HepG2 (cell line): ENCODE measurements around the gene PRPSAP1. TPM values are rescaled to one million over a fixed set of nuclear protein-coding genes. Genes with fewer than 3 reads are reported as not detected.
A peak's percentile ranks its signal among the peaks of the same experiment; 100 is the strongest.

ENCODE experiments used
- CENPBD1 ChIP-seq: sonication (generic); formaldehyde crosslinking; IDR thresholded peaks from 2 replicates; pipeline ENCODE4 v1.8.0; 2022; ENCODE audit warnings: missing genetic modification reagents, low read depth, mild to moderate bottlenecking, borderline replicate concordance
- ETS1 ChIP-seq: sonication (generic); formaldehyde crosslinking; IDR thresholded peaks from 2 replicates; pipeline ENCODE4 v1.4.0; 2020; ENCODE audit warnings: missing genetic modification reagents
- ETV5 ChIP-seq: IDR thresholded peaks from 2 replicates; pipeline ENCODE4 v1.6.1; 2018; ENCODE audit warnings: missing biosample characterization, missing genetic modification reagents, inconsistent platforms, borderline replicate concordance
- FOSL1 ChIP-seq: sonication (generic); formaldehyde crosslinking; IDR thresholded peaks from 2 replicates; pipeline ENCODE4 v1.9.0; 2021; ENCODE audit warnings: missing genetic modification reagents, borderline replicate concordance
- FOXA1 ChIP-seq, 2 experiments: fragments of 450-650 bp in 1 of 2; sonication (generic) in 1 of 2; formaldehyde crosslinking in 1 of 2; IDR thresholded peaks; 2 replicates each; pipeline versions ENCODE4 v1.4.0 to v1.6.1; 2016 to 2020; ENCODE audit warnings: missing genetic modification reagents in 1 of 2
- GATAD2A ChIP-seq: IDR thresholded peaks from 2 replicates; pipeline ENCODE4 v1.6.1; 2016
- KLF16 ChIP-seq, 2 experiments: sonication (generic) in 1 of 2; formaldehyde crosslinking in 1 of 2; IDR thresholded peaks; 2 replicates each; pipeline versions ENCODE4 v1.6.1 to v1.8.0; 2016 to 2023; ENCODE audit warnings: missing genetic modification reagents in 2 of 2, missing compliant biosample characterization in 1 of 2
- MED1 ChIP-seq: sonication (generic); formaldehyde crosslinking; IDR thresholded peaks from 2 replicates; pipeline ENCODE4 v1.4.0; 2020; ENCODE audit warnings: missing genetic modification reagents
- MYC ChIP-seq: sonication (generic); formaldehyde crosslinking; IDR thresholded peaks from 2 replicates; pipeline ENCODE4 v1.9.0; 2021; ENCODE audit warnings: missing genetic modification reagents, borderline replicate concordance
- NCOA1 ChIP-seq: sonication (generic); formaldehyde crosslinking; IDR thresholded peaks from 2 replicates; pipeline ENCODE4 v1.9.0; 2021; ENCODE audit warnings: missing genetic modification reagents
- NCOA2 ChIP-seq: sonication (generic); formaldehyde crosslinking; IDR thresholded peaks from 2 replicates; pipeline ENCODE4 v1.8.0; 2022; ENCODE audit warnings: inconsistent platforms
- NFATC3 ChIP-seq: sonication (generic); formaldehyde crosslinking; IDR thresholded peaks from 2 replicates; pipeline ENCODE4 v1.5.1; 2020; ENCODE audit warnings: mild to moderate bottlenecking, missing genetic modification reagents
- PRMT3 ChIP-seq: sonication (generic); formaldehyde crosslinking; IDR thresholded peaks from 2 replicates; pipeline ENCODE4 v1.8.1; 2022; ENCODE audit warnings: low read depth, mild to moderate bottlenecking, moderate library complexity, missing genetic modification reagents, borderline replicate concordance
- SP4 ChIP-seq: sonication (generic); formaldehyde crosslinking; IDR thresholded peaks from 2 replicates; pipeline ENCODE4 v1.8.1; 2023; ENCODE audit warnings: mild to moderate bottlenecking, missing genetic modification reagents
- TOPORS ChIP-seq: sonication (generic); formaldehyde crosslinking; IDR thresholded peaks from 2 replicates; pipeline ENCODE4 v1.8.0; 2023; ENCODE audit warnings: mild to moderate bottlenecking, missing genetic modification reagents
- ZBTB20 ChIP-seq: sonication (generic); formaldehyde crosslinking; IDR thresholded peaks from 2 replicates; pipeline ENCODE4 v1.8.1; 2023; ENCODE audit warnings: missing genetic modification reagents, low read depth, mild to moderate bottlenecking, borderline replicate concordance
- ZNF781 ChIP-seq: sonication (generic); formaldehyde crosslinking; IDR thresholded peaks from 2 replicates; pipeline ENCODE4 v1.5.1; 2020; ENCODE audit warnings: borderline replicate concordance, mild to moderate bottlenecking, missing genetic modification reagents; ENCODE audit errors: not compliant biosample characterization
- ZSCAN12 ChIP-seq: sonication (generic); formaldehyde crosslinking; IDR thresholded peaks from 2 replicates; pipeline ENCODE4 v1.9.0; 2021; ENCODE audit warnings: mild to moderate bottlenecking, missing genetic modification reagents
- ZSCAN30 ChIP-seq: sonication (generic); formaldehyde crosslinking; IDR thresholded peaks from 2 replicates; pipeline ENCODE4 v1.5.0; 2020; ENCODE audit warnings: mild to moderate bottlenecking, missing genetic modification reagents
- polyA plus RNA-seq, 8 experiments: library from polyadenylated mRNA; depleted of rRNA in 3 of 8; stranded (reverse) in 7 of 8; unstranded in 1 of 8; fragments of >200 nt; fragmentation: Illumina TruSeq in 4 of 8; extraction: Trizol in 4 of 8; gene quantifications; 2 replicates each; pipeline versions ENCODE4 v1.2.1 to v1.2.3, GENCODE V29; 2011 to 2016; ENCODE audit warnings: low read depth in 4 of 8, missing spikeins in 1 of 8, mixed read lengths in 1 of 8; ENCODE audit not compliant: insufficient read depth in 1 of 8
- total RNA-seq, 5 experiments: library from RNA; depleted of rRNA; stranded (reverse); fragments of >200 nt; fragmentation: Illumina TruSeq; extraction: Trizol; gene quantifications; 2 replicates each; pipeline ENCODE4 v1.2.3, GENCODE V29; 2016; ENCODE audit warnings: low read depth in 1 of 5
- TF ChIP-seq, protein P1 (sequence below): sonication (generic); formaldehyde crosslinking; IDR thresholded peaks from 2 replicates; pipeline ENCODE4 v1.8.1; 2023; ENCODE audit warnings: mild to moderate bottlenecking, missing genetic modification reagents, borderline replicate concordance
- TF ChIP-seq, protein P2 (sequence below): IDR thresholded peaks from 2 replicates; pipeline ENCODE4 v1.6.1; 2016; ENCODE audit warnings: mild to moderate bottlenecking
- TF ChIP-seq, protein P3 (sequence below): IDR thresholded peaks from 2 replicates; pipeline ENCODE4 v1.4.0; 2020; ENCODE audit warnings: mild to moderate bottlenecking, missing genetic modification reagents

Gene PRPSAP1
- total and polyA plus RNA-seq, 2 of the 13 experiments (the other 11 are each of a cell fraction or from before 2014, with no cell fraction given) = 91.1 to 314 TPM

GRCh38 chr17:76376318-76377133 is 22.8 kb upstream of the PRPSAP1 start (continued):
- TF ChIP-seq PRMT3 (CRISPR knock-in tag) (no peak; the same call in 1 of the 2 replicates), ZBTB20 (CRISPR knock-in tag) (0 out of 2 replicates have a peak, but pooled peaks have one; percentile 14), SP4 (CRISPR knock-in tag) (0 out of 2 replicates have a peak, but pooled peaks have one; percentile 41), ETS1 (CRISPR knock-in tag) (no peak), CENPBD1 (CRISPR knock-in tag) (no peak), FOSL1 (CRISPR knock-in tag) (no peak; the same call in 1 of the 2 replicates), MYC (CRISPR knock-in tag) (peak; percentile 83; the same call in 1 of the 2 replicates), NCOA2 (CRISPR knock-in tag) (peak; percentile 96), ZSCAN12 (CRISPR knock-in tag) (no peak; the same call in 1 of the 2 replicates), ZSCAN30 (CRISPR knock-in tag) (no peak), MED1 (CRISPR knock-in tag) (peak; percentile 97), KLF16 (CRISPR knock-in tag; IDR thresholded peaks at IDR 0.05) (peak in 1 of 2 experiments; percentile 98; a peak in 2 of 4 replicates), NFATC3 (CRISPR knock-in tag) (peak; percentile 22; the same call in 1 of the 2 replicates), TOPORS (CRISPR knock-in tag) (0 out of 2 replicates have a peak, but pooled peaks have one; percentile 29), FOXA1 (IDR thresholded peaks at IDR 0.05) (no peak), FOXA1 (CRISPR knock-in tag; IDR thresholded peaks at IDR 0.05) (peak; percentile 94), GATAD2A (peak; percentile 95), NCOA1 (CRISPR knock-in tag) (peak; percentile 1), ZNF781 (CRISPR knock-in tag) (peak; percentile 35), ETV5 (CRISPR knock-in tag) (peak; percentile 53; the same call in 1 of the 2 replicates)
- TF ChIP-seq, protein P1, sequence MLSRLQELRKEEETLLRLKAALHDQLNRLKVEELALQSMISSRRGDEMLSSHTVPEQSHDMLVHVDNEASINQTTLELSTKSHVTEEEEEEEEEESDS = no peak
- TF ChIP-seq, protein P2, sequence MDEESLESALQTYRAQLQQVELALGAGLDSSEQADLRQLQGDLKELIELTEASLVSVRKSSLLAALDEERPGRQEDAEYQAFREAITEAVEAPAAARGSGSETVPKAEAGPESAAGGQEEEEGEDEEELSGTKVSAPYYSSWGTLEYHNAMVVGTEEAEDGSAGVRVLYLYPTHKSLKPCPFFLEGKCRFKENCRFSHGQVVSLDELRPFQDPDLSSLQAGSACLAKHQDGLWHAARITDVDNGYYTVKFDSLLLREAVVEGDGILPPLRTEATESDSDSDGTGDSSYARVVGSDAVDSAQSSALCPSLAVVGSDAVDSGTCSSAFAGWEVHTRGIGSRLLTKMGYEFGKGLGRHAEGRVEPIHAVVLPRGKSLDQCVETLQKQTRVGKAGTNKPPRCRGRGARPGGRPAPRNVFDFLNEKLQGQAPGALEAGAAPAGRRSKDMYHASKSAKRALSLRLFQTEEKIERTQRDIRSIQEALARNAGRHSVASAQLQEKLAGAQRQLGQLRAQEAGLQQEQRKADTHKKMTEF (CRISPR knock-in tag) = peak; percentile 97
- TF ChIP-seq, protein P3, sequence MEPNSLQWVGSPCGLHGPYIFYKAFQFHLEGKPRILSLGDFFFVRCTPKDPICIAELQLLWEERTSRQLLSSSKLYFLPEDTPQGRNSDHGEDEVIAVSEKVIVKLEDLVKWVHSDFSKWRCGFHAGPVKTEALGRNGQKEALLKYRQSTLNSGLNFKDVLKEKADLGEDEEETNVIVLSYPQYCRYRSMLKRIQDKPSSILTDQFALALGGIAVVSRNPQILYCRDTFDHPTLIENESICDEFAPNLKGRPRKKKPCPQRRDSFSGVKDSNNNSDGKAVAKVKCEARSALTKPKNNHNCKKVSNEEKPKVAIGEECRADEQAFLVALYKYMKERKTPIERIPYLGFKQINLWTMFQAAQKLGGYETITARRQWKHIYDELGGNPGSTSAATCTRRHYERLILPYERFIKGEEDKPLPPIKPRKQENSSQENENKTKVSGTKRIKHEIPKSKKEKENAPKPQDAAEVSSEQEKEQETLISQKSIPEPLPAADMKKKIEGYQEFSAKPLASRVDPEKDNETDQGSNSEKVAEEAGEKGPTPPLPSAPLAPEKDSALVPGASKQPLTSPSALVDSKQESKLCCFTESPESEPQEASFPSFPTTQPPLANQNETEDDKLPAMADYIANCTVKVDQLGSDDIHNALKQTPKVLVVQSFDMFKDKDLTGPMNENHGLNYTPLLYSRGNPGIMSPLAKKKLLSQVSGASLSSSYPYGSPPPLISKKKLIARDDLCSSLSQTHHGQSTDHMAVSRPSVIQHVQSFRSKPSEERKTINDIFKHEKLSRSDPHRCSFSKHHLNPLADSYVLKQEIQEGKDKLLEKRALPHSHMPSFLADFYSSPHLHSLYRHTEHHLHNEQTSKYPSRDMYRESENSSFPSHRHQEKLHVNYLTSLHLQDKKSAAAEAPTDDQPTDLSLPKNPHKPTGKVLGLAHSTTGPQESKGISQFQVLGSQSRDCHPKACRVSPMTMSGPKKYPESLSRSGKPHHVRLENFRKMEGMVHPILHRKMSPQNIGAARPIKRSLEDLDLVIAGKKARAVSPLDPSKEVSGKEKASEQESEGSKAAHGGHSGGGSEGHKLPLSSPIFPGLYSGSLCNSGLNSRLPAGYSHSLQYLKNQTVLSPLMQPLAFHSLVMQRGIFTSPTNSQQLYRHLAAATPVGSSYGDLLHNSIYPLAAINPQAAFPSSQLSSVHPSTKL (CRISPR knock-in tag) = peak; percentile 95
